LNCaP clone FGC (cell line): Measurements from ENCODE around the gene TLR9.

Experiments
- DNase-seq: peaks from one replicate; pipeline ENCODE4 v3.0.0-alpha.2; 2011; ENCODE audit warnings: low read depth
- H3K4me3 ChIP-seq: 2 replicates; pipeline ENCODE4 v1.5.1; 2011; ENCODE audit warnings: mild to moderate bottlenecking, low read depth, low read length, control low read depth
- CTCF ChIP-seq: IDR thresholded peaks from 2 replicates; pipeline ENCODE4 v1.5.1; 2012; ENCODE audit warnings: mild to moderate bottlenecking; ENCODE audit not compliant: control insufficient read depth, insufficient read depth; ENCODE audit errors: extremely low read depth

Gene TLR9

GRCh38 chr3:52177701-52178042, 47.8 kb downstream of the TLR9 start:
- TF ChIP-seq CTCF, result no peak
- DNase-seq, result no peak
- H3K4me3 ChIP-seq, result no peak overlapping the region

GRCh38 chr3:52176951-52177700, 48.3 kb downstream of the TLR9 start:
- no peak overlapping the region for H3K4me3 ChIP-seq
- no peak for TF ChIP-seq CTCF
- DNase-seq, result no peak

GRCh38 chr3:52176180-52176752, 49.2 kb downstream of the TLR9 start:
- TF ChIP-seq CTCF, result no peak
- no peak for DNase-seq
- H3K4me3 ChIP-seq, result no peak overlapping the region

GRCh38 chr3:52175416-52176179, 49.8 kb downstream of the TLR9 start:
- TF ChIP-seq CTCF, result no peak
- no peak overlapping the region for H3K4me3 ChIP-seq
- no peak for DNase-seq

GRCh38 chr3:52174896-52175295, 50.5 kb downstream of the TLR9 start:
- no peak for DNase-seq
- no peak overlapping the region for H3K4me3 ChIP-seq
- no peak for TF ChIP-seq CTCF

- DNase-seq, result no peak
- TF ChIP-seq CTCF, result no peak
- H3K4me3 ChIP-seq, result no peak overlapping the region
Observed at GRCh38 chr3:52173101-52173500, 52.3 kb downstream of the TLR9 start.
